GM04504 (cell line): Measurements from ENCODE around the gene NF1.
"Not testable (repeated sequence)": the region's sequence is repeated elsewhere in the genome, so short reads cannot be mapped to it uniquely, and the experiment has no call there.

Experiments used
- DNase-seq: peaks from one replicate; pipeline ENCODE4 v3.0.0-alpha.2; 2012; ENCODE audit warnings: low read depth

NF1 gene, protein sequence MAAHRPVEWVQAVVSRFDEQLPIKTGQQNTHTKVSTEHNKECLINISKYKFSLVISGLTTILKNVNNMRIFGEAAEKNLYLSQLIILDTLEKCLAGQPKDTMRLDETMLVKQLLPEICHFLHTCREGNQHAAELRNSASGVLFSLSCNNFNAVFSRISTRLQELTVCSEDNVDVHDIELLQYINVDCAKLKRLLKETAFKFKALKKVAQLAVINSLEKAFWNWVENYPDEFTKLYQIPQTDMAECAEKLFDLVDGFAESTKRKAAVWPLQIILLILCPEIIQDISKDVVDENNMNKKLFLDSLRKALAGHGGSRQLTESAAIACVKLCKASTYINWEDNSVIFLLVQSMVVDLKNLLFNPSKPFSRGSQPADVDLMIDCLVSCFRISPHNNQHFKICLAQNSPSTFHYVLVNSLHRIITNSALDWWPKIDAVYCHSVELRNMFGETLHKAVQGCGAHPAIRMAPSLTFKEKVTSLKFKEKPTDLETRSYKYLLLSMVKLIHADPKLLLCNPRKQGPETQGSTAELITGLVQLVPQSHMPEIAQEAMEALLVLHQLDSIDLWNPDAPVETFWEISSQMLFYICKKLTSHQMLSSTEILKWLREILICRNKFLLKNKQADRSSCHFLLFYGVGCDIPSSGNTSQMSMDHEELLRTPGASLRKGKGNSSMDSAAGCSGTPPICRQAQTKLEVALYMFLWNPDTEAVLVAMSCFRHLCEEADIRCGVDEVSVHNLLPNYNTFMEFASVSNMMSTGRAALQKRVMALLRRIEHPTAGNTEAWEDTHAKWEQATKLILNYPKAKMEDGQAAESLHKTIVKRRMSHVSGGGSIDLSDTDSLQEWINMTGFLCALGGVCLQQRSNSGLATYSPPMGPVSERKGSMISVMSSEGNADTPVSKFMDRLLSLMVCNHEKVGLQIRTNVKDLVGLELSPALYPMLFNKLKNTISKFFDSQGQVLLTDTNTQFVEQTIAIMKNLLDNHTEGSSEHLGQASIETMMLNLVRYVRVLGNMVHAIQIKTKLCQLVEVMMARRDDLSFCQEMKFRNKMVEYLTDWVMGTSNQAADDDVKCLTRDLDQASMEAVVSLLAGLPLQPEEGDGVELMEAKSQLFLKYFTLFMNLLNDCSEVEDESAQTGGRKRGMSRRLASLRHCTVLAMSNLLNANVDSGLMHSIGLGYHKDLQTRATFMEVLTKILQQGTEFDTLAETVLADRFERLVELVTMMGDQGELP (N-terminal part only)

DNA sequence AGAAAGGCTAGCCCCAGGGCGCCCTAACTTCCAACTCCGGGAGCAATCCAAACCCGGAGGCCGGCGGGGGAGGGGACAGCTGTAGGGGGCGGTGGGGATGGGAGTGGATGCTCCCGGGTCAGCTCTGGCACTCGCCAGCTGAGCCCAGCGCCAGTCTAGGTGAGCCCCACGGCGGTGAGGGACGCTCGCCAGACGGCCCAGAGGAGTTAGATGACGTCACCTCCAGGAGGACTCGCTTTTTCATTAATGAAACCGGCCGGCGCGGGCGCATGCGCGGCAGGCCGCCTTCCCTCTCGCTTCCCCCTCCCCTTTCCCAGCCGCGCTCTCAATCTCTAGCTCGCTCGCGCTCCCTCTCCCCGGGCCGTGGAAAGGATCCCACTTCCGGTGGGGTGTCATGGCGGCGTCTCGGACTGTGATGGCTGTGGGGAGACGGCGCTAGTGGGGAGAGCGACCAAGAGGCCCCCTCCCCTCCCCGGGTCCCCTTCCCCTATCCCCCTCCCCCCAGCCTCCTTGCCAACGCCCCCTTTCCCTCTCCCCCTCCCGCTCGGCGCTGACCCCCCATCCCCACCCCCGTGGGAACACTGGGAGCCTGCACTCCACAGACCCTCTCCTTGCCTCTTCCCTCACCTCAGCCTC, at the start of gene NF1:
TSS of gene NF1 (plus strand) at position 378 of the 636 bp plus-strand sequence. CDS start 333 bp downstream, outside the sequence.
- peak; percentile 90 for DNase-seq

DNA sequence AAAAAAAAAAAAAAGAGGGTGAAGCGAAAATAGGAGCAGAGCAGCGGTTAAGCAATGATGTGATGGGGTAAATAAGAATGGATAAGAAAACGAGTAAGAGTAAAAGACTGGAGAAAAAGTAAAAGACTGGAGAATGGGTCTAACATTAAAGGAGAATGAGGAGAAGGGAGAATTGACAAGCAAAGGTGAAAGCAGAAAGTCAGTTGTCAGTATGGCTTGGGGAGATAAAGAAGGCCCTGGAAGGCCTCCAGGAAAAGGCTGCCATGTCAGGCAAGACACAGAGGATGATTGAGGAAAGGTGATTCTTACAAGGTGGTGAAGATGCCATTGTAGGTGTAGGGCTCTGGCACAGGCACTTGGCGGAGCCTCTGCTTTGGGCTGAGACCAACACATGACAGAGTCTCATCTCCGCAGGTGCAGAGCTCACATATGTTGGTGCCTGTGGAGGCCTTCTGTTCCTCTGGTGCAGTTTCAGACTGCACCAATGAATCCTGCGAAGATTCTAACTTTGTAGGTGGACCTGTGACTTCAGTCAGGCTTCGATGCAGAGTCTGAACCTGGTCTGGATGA, 47.8 kb upstream of the NF1 start:
- not testable (repeated sequence) for DNase-seq

DNA sequence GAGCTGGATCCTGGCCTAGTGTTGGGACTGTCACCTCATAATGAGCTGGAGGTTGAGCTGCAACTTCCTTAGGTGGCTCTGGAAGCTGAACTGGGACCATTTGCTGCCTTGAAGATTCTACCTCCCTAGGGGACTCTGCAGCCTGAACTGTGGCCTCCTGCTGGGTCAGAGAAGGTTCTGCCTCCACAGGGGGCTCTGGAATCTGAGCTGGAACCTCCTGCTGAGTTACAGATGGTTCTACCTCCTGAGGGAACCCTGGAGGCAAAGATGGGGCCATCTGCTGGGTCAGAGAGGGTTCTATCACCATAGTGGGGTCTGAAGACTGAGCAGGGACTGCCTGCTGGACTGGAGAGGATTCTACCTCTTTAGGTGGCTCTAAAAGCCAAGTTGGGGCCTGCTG, 46.6 kb upstream of the NF1 start:
- no peak for DNase-seq

DNA sequence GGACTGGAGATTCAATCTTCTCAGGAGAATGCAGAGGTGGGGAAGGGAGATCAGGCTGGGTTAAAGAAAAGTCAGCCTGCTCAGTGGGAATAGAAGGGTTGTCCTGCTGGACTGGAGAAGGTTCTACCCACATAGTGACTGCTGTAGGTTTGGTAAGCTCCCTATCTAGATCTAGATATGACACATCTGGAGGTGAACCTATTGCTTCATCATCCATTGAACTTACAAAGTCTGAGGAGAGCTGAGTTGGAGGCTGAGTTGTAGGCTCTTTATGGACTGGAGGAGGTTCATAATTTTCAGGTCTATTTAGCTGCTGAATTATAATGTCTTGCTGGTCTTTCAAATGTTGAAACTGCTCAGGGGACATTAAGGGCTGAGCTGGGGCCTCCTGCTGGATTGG, 46.0 kb upstream of the NF1 start:
- no peak for DNase-seq

DNA sequence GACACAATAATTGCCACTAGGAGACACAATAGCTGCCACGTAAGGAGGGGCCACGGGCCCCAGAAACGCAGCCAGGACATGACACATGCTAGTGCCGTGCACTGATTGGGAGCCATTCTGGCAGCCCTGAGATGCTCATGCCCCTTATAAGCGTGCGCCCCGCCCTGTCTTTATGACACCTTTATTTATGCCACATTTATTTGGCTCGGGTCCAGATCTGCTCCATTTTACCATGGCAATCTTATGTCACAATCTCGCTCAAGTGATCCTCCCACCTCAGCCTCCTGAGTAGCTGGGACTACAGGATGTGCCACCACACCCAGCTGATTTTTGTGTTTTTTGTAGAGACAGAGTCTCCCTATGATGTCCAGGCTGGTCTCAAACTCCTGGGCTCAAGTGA, 43.8 kb upstream of the NF1 start:
- no peak for DNase-seq

DNA sequence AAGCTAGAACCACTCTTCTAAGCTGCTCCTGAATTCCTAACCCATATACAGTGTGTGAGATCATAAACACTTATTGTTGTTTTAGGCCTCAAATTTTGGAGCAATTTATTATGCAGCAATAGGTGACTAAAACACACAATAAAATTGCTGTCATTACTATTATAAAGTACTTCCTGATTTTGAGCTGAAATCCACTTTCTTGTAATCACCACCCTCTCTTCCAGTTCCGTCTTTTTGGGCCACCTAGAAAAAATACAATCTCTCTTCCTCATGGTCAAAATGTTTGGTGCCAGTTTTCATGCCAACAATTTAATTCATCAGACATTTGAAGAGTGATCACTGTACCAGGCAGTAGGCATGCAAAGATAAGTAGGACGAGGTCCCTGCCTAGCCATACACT, 43.3 kb upstream of the NF1 start:
- no peak for DNase-seq

DNA sequence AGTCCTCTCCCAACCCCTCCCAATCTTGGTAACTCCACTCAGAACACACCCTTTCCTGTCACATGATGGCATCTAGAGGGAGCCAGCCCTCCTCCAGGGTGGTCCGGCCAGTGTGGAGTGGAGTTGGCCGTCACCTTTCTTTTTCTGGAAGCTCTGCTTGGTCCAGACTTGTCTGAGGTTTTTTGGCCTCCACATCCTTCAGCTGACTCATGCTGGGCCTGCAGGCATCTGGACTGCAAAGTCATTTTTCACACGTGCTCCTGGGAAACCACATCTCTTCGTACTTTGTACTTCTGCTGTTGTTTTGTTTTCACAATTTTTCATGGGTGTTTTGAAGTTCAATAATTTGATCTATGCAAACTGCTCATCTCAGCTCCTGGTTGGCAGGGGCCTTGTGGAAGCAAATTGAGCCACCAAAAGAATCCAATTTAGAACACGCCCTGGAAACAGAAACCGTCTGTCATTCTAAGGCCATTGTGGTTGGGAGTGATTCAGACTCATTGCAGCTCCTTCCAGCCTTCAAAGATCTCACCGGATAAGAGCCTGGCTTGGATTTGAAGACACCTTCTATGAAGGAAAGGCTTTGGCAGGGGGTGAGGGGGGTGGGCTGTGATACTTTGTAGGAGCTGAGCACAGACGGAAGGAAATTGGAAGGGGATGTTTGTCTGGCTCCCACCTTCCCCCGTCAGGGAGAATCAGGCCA, 42.4 kb upstream of the NF1 start:
- DNase-seq = peak; percentile 96

DNA sequence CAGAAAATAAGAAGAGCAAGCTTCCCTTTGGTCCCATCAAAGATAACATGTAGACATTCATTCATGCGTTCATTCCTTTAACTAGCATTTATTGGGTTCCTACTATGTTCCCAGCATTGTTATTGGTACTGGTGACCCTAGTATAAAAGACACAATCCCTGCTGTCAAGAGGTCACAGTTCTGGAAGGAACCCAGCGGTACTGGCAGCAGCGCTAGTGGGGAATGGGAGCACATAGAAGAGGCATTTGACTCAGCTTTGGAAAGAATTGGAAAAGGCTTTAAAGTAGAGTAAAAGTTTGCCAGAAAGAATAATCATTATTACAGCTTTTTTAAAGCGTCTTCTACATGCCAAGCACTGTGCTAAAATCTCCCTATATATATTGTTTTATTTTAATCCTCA, 41.7 kb upstream of the NF1 start:
- no peak for DNase-seq

DNA sequence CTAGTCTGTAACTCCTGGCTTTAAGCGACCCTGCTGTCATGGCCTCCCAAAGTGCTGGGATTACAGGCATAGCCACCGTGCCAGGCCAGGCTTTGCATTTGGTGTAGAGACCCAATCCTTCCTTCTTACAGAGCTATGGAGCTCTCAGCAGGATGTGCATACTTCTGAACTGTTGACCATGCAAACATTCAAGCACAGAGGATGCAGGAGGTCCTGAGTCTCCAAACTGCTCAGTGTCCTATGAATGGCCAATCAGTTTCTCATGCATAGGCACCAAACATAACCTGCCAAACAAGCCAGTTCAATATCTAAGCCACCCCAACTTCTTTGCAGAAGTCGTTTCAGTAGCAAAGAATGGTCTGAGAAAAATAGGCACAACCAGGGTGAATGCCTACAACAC, 40.0 kb upstream of the NF1 start:
- DNase-seq = no peak

DNA sequence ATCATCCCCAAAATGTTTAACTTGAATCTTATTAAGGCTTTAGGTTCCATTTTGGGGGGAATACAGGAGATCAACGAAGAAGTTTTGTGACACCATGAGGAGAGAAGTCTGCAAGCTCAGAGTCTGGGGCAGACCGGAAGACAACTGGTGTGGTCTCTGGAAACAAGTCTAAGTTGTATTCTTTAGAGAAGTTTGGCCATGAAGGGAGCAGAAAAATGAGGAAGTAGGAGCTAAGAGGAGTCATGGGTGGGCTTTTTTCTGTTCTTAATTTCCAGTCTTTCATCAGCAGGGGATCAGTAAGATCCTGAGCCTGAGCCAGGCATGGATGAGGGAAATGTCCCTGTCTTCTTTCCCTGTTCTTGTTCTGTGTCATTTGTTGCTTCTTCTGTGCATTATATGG, 35.8 kb upstream of the NF1 start:
- no peak for DNase-seq

DNA sequence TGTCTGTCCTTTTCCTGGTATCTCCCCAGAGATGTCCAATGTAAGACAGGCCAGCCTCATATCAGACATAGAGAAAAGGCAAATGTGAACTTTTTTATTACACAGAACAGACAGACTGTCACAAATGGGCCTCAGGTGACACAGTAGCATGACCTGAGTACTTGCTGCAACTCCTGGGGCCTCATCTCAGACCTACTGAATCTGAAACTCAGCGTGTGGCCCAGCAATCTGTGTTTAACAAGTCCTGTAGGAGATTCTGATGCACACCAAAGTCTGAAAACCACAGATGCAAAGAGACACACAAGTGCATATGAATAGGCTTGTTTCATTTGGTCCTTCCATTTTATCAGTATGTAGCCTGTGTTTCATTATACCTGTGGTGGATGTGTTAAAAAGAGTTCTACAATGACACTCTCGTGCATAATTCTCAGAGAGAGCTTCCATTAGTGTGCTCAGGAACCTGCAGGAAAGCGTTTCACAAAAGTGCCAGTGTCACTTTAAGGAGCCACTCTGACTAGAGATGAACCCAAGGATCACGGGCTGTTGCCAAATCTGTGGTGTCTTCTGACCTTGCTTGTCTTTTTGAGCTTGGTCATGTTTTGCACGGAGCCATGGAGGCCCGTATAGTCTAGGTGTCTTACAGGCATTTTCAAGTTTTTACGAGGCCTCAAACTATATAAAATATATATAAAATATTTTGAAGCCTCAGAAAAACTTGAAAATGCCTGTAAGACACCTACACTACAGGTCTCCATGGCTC, 33.8 kb upstream of the NF1 start:
- DNase-seq = no peak

DNA sequence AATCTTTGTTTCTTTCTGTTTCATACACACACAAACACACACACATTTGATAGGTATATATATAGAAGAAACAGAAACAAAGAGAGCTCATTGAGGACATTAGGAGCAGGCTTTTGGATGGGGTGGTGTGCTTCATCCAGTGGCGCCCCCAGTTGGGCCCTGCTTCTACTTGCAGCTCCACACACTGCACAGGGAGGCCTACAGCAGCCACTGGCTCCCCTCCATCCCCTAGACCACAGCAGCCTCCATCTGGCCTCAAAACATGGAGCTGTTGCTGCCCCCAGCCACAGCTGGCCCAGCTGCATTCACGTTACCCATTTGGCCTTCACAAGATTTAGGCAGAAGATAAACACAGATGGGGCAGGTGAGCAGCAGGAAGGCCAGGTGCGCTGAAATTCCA, 33.1 kb upstream of the NF1 start:
- DNase-seq = no peak

DNA sequence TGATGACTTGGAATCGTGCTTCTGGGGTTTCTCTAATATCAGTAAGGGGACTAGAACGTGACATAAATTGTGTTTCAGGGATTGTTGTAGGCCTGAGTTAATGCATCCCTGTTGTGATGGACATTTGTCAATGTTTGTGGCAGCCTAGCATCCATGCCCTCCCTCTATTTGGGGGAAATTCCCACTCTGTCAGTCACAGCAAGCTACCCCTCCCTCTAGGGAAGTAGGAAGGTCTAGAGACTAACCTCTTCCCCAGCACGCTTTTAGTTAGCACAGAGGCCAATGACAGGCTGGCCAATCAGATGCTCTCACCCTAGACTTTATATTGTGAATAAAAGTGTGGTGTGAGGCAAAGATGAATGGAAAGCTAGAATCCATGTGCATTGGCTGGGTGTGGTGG, 32.4 kb upstream of the NF1 start:
- no peak for DNase-seq

DNA sequence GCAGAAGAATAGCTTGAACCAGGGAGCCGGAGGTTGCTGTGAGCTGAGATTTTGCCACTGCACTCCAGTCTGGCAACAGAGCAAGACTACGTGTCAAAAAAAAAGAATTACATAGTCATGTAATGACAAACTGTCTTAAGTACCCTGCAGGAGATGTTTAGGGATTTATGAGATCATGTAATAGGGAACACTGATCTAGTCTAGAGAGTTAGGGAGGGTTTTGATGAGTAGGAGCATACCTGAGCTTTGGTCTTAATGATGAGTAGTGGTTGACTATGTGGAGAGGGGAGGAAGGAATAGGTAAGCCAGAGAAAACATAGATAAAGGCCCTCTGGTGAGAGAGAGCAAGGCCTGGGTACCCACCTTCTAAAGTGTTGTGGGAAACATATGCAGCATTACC, 30.1 kb upstream of the NF1 start:
- DNase-seq = no peak

DNA sequence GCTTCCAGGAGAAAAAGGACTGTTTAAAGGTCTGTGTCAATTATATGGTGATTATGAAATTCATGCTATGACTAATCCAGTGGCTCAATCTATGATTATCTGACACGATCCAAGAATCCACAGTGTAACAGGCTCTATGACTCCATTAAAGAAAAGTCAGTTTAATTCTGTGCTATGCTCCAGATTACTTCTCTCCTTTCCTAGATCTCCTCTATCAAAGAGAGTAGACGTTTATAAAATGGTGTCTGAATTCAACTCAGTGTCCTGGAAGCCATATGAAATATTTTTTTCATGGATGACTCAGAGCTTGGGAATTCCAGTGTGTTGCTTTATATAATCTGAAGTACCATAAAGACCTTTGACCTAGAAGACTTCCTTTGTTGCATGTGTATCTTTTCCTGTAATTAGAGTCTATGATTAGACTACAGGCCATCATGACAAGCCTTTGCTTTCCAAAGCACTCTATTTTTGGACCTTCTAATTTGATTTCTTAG, 27.0 kb upstream of the NF1 start:
- DNase-seq = peak; percentile 69

DNA sequence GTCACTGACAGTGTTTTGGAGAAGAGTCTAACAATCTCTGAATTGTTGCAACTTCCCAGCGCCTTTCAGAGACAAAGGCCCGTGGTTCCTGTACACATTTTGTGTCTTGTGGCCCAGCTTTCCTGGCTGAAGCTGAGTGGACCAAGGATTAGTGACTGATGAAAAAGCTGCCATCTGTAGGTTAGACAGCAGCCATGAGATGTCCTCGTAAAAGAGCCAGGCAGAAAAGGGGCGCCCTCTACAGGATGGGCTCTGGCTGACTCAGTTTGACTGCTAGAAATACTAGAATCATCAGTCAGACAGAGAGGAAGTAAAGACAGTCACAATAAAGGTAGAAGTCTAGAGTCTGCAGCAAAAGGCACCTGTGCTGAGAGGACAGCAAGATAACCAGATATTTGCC, 26.5 kb upstream of the NF1 start:
- no peak for DNase-seq

DNA sequence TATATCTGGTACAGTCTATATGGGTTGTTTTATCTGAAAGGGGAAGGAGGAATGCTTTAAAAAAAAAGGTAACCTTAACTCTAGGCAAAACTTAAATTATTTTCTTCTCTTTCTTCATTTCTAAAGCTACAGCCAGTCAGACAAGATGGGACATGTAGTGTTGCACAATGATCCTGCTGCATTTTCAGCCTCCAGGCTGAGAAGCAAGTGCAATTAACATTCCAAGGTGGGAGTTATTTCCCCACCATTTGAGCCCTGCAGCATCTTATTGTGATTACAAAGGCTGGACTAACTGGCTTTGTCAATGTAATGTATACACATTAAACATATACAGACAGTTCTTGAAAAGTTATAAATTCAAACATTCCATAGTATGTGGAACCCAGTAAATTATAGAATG, 22.6 kb upstream of the NF1 start:
- DNase-seq = peak; percentile 53

DNA sequence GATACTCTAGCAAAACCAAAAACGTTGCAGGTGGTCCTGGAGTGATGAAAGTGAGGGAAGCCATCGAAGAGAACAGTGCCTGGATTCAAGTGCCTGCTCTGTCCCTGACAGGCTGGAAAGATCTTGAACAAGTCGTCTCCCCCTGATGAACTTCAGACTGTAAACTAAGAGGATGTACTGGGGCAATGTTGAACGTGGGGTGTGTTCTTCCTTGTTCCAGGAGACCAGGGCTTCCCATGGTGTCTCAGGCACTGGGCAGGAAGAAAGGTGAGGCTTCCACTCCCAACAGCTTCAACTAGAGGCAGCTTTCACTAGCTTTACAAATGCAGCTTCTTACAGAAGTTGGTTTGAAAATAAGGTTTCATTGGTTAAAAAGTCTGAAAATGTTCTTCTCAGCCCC, 21.4 kb upstream of the NF1 start:
- DNase-seq = no peak

DNA sequence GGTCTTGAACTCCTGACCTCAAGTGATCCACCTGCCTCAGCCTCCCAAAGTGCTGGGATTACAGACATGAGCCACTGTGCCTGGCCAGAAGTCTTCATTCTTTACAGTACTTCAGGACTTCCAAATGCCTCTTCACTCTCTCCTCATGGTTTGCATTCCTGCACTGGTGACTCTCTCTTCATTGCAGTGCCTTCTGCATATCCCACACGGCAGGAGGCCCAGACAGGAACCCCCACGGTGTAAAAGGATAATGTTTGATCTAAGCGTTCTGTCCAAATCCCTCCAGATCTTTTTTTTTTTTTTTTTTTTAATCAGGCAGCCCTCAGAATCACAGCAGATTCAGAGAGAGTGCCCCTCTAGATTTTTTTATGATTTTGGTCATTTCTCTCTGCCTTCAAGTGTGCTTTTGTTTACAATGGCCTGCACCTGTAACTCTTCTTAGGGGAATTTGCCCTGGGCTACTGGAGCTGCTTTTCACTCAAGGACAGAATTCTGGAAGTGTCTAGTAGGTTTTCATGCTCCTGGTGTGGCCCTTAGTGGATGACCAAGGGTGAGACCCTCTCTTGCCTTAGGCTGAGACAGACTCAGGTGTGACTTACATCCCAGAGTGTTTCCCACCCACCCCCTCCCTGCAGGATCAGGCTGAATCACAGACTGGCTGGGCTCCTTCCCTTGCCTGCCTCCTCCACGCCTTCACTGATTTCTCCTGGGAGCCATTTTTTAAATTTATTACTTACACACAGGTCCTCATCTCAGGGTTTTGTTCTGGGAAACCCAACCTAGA, 19.8 kb upstream of the NF1 start:
- no peak for DNase-seq
